ENCODE data around the gene SCN1B.

The SCN1B gene

DNA sequence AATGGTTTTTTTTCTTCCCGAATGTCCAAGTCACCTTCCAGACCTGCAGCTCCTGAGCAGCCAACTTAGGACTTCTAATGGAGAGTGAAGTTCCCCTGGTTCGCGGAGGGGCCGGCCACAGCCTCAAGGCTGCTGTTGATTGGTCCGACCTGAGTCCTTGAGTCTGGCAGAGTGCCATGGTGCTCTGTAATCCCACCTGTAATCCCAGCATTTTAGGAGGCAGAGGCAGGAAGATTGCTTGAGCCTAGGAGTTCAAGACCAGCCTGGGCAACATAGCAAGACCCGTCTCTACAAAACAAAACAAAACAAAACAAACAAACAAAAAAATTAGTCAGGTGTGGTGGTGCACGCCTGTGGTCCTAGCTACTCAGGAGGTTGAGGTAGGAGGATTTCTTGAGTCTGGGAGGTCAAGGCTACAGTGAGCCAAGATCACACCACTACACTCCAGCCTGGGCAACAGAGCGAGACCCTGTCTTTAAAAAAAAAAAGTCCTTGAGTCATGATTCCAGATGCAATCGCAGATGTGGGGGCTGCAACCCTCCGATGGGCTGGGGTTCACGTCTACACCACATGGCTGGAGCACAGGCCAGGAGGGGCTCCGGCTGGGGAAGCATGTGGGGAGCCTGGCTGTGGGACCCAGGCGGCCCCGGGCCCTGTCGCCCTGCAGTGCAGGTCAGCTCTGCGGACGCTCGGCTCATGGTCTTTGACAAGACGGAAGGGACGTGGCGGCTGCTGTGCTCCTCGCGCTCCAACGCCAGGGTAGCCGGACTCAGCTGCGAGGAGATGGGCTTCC, 28.9 kb downstream of the SCN1B start:
- DNase-seq = no peak

DNA sequence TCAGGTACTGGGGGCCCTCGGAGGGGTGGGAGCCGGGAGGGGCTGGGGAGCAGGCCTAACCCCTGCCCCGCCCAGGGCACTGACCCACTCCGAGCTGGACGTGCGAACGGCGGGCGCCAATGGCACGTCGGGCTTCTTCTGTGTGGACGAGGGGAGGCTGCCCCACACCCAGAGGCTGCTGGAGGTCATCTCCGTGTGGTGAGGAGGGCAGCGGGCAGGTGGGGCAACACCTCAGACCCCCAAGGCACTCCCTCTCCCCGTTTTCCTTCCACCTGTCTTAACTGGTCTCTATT, 29.5 kb downstream of the SCN1B start:
- DNase-seq = no peak

DNA sequence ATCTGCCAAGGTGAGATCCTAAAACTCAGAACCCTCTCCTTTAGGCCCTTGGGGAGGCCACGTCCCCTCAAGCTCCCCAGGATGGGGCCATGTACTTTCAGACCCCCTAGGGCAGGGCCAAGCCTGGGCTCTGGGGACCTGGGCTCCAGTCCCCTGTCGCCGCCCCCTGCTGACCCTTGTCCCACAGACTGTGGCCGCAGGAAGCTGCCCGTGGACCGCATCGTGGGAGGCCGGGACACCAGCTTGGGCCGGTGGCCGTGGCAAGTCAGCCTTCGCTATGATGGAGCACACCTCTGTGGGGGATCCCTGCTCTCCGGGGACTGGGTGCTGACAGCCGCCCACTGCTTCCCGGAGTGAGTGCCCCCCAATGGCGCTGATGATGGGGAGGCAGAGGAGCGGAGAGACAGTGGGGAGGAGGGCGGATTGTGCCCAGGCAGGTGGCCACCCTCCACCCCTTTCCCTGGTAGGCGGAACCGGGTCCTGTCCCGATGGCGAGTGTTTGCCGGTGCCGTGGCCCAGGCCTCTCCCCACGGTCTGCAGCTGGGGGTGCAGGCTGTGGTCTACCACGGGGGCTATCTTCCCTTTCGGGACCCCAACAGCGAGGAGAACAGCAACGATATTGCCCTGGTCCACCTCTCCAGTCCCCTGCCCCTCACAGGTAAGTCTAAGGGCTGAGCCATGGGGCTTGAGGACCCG, 30.0 kb downstream of the SCN1B start:
- no peak for DNase-seq

DNA sequence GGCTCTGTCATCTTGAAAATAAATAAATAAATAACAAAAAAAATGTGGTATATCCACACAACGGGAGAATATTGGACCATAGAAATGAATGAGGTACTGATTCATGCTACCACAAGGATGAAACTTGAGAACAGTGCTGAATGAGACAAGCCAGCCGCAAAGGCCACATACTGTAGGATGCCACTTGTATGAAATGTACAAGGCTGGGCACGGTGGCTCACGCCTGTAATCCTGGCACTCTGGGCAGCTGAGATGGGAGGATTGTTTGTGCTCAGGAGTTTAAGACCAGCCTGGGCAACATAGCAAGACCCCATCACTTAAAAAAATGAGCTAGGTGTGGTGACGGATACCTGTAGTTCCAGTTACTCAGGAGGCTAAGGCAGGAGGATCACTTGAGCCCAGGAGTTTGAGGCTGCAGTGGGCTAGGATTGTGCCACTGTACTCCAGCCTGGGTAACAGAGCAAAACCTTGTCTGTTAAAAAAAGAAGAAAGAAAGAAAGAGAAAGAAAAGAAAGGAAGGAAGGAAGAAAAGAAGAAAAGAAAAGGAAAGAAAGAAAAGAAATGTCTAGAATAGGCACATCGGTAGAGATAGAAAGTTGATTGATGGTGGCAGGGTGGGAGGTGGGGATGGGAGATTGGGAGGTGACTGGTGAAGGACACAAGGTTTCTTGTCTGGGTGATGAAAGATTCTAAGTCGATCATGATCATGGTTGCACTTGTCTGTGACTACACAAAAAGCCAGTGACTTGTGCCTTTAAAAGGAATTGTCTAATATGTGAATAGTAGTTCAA, 31.5 kb downstream of the SCN1B start:
- DNase-seq = no peak

DNA sequence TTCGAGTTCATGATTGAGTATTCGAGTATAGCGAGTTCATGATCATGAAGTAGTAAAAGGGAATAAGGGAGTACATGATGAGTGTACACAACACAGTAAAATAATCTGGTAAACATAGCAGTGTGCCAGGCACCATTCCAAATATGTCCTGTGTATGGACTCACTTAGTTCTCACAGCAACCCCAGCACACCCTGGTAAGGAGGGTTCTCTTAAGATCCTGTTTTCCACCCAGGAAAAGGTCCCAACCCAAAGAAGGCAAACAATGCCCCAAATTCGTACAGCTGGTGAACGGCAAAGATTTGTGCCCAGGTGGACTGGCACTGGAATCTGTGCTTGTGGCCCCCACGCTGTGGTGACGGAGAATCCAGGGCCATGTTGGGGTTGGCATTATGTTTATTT, 32.7 kb downstream of the SCN1B start:
- DNase-seq = no peak

DNA sequence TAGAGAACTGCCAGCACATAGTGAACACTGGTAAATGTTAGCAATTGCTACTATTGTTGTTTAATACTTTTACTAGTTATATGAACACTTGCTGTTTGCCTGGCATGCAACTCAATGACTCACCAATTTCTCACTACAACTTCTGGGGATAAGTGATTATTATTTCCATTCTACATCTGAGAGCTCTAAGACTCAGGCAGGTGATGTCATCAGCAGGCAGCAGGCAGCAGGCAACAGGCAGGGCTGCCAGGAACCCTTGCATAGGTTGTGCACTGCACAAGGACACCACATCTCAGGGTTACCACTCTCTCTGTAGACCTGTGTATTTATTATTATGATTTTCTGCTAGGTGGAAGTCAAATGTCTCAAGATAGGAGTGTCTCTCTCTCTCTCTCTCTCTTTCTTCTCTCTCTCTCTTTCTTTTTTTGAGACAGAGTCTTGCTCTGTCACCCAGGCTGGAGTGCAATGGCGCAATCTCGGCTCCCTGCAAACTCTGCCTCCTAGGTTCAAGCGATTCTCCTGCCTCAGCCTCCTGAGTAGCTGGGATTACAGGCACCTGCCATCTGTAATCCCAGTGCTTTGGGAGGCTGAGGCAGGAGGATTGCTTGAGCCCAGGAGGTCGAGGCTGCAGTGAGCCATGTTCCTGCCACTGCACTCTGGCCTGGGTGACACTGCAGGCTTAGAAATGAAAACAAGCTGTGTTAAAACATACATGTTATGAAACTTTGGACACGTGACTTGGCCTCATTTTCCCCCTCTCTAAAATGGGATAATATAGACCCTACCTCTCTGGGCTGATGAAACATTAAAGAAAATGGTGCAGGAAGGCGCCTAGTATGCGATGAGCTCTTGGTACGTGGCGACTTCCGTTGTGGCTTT, 33.9 kb downstream of the SCN1B start:
- no peak for DNase-seq

DNA sequence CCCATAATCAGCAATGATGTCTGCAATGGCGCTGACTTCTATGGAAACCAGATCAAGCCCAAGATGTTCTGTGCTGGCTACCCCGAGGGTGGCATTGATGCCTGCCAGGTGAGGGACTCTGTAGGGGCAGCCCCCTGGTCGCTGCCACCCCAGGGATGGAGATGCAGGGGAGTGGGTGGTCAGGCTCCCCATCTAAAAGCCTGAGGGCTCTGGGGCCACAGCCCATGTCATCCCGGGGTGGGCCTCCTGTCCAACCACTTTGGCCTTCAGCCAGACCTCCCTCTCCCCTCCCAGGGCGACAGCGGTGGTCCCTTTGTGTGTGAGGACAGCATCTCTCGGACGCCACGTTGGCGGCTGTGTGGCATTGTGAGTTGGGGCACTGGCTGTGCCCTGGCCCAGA, 35.3 kb downstream of the SCN1B start:
- DNase-seq = no peak

DNA sequence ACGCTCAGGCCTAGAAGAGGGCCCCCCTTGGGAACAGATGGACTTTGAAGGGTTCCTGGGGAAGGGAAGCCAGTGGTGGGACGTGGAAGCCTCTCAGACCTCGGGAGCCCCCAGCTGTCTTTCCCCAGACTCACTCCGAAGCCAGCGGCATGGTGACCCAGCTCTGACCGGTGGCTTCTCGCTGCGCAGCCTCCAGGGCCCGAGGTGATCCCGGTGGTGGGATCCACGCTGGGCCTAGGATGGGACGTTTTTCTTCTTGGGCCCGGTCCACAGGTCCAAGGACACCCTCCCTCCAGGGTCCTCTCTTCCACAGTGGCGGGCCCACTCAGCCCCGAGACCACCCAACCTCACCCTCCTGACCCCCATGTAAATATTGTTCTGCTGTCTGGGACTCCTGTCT, 35.9 kb downstream of the SCN1B start:
- DNase-seq = no peak

DNA sequence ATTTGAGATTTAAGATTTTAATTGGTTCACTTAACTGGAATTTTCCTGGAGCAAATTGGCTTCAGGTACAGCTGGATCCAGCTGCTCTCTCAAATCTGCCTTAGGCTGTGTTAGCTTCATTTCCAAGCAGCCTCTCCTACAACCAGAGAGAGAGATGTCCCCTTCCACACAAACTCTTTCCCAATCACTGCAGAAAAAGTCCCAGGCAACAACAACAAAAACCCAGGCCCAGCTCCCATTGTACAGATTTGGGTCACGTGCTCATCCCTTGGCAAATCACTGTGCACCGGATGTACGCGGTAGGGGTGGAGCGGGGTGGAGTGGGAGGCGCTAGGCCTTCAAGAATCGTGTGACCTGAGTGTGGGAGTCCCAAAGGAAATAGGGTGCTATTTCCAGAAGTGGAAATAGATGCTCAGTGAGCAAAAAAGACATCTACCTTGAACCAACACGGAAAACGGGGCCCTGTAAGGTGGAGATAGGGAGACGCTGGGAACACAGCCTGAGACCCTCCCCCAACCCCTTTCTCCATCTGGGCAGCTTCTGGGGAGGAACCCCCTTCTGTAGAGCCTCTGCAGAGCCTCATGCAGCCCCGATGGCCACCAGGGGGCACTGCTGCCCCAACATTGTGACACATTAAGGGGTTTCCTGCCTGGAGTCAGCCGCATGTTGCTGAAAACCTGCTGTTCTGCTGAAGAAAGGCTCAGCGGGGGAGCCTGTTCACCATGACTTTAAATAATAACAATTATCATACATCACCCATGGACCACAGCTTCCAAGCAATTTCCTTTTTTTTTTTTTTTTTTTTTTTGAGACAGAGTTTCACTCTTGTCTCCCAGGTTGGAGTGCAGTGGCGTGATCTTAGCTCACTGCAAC, 36.7 kb downstream of the SCN1B start:
- DNase-seq = peak; percentile 86

DNA sequence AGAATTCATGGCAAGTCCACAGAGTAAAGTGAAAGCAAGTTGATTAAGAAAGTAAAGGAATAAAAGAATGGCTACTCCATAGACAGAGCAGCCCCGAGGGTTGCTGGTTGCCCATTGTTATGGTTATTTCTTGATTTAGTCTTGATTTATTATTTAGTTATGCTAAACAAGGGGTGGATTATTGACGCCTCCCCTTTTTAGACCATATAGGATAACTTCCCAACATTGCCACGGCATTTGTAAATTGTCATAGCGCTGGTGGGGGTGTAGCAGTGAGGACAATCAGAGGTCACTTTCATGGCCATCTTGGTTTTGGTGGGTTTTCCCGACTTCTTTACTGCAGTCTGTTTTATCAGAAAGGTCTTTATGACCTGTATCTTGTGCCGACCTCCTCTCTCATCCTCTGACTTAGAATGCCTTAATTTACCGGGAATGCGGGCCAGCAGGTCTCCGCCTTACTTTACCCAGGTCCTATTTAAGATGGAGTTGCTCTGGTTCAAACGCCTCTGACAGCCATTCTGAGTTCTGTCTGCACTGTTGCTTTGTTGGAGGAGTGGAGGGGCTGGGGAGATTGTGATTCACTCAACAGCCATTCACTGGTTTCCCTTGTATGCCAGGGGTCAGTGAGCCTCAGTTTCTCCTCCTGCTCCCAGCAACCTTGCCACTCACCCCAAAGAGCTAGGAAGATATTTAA, 38.8 kb downstream of the SCN1B start:
- no peak for DNase-seq

DNA sequence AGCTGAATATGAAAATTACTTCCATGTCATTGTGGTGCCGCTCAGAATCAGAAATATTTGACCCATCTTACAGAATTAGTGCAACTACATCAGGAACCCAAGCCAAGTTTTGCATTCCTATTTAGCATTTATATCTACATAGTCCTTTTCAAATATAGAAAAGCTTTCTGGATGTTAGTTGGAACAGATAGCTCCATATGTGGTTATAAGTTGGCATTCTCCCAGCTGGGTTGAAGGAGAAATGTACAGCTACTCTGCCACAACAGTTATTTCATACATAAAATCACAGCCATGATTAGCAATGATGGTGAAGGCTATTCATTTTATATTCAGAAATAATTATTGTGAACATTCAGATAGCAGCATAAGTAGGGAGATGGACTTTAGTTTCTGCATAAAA, 39.4 kb downstream of the SCN1B start:
- no peak for DNase-seq

DNA sequence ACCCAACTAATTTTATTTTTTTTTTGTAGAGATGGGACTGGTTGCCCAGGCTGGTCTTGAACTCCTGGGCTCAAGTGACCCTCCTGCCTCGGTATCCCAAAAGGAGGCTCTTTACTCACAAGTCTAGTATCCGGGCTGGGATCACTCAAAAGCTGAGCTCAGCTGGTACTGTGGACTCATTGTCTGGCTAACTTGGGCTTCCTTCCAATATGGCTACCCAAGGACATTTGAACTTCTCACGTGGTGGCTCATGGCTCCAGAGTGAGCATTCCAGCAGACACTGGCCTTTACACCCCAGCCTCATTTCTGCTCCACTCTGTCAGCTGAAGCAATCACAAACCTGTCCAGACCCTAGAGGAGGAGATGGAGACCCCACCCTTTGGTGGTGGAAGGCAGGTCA, 40.2 kb downstream of the SCN1B start:
- DNase-seq = no peak

DNA sequence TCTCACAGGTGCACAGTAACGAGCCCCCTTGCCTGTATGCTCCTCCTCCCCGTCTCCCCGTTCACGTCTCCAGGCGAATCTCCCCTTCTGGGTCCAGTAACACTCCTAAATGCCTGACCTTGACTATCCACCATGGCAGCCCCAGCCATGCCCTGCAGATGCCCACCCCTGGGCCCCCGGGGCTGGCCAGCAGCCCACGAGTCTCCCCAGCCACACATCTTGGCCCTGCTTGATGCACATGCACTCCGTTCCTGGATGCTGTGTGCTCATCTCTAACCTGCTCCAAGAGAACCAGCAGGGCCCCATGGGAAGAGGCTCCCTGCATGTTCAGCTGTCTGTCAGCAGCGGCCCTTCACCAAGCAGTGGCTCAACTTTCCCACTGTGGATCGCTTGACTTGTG, 43.2 kb downstream of the SCN1B start:
- DNase-seq = no peak

DNA sequence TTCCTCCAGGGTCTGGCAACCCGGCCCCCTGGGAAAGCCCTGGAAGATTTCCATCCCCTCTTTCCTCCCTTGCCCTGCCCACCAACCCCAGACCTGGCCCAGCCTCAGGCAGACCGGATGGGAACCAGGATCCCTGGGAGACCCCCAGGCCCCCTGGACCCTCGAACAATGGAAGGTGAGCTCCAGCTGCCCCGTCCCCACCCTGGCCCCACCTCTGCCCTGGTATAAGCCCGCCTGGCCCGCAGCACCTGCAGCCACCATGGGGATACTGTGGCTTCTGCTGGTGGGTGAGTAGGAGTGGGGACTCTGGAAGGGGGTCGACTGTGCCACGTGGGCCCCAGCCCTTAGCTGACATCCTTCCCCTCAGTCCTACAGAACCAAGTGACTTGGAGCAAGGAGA, 43.7 kb downstream of the SCN1B start:
- no peak for DNase-seq

DNA sequence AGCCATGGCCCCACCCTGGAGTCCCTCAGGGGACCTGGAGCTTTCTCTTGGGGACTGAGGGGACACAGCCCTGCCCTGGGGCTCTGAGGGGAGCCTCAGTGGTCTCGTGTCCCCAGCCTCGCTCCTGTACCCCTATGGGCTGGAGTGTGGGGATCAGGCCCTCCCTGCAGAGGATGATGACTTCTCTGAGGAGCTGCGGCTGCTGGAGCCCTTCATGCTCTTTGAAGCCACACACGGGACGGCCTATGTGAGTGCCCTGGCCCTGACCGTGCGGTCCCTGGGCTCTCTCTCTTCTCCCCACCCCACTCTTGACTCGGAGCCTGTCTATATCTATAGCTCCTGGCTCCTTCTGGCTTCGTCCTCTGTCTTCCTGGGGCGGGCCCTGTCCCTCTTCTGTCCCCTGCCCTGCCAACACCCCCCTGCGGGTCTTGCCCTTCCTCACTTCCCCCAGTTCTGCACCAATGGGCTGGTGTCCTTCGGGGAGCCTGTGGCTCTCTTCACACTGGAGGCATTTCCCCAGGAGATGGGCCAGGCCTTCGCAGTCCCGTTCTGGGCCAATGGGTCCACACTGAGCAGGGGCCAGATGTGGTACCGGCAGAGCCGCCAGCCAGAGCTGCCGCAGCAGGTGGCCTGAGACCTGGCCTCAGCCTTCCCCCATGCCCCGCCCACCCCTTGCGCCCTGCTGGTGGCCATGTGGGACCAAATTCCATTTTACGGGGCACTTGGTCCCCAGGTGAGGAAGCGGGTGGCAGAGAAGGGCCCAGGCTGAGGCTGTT, 44.3 kb downstream of the SCN1B start:
- DNase-seq = no peak

DNA sequence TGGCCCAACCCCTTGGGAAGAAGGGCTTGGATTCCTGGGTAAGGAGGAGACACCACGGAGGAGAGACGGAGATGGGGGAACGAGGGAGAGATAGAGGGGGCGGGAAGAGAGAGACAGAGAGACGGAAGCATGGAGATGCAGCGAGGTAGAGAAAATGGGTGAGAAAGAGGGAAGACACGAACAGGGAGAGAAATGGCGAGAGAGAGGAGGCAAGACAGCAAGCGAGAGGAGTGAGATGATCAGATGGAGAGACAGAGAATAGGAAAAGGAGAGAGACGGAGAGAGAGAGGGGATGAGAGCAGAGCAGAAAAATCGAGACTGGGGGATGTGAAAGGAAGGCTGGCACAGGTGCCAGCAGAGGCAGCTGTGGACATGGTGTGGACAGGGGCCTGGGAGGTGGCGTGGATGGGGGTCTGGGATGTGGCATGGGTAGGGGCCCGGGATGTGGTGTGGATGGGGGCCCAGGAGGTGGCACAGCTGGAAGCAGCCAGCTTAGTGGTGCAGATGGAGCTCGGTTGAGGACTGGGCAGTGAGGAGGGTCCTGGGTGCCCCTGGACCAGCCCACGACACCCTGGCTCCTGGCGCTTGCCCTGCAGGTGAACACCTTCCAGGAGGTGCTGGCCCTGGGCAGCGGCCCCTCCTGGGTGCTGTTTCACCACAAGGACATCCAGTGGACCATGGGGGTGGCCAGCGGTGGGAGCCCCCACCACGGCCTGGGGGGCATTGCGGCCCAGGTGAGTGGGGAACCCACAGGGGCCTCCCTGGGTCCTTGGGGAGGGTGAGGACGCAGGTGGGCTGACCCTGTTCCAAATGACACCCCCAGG, 45.1 kb downstream of the SCN1B start:
- DNase-seq = no peak

DNA sequence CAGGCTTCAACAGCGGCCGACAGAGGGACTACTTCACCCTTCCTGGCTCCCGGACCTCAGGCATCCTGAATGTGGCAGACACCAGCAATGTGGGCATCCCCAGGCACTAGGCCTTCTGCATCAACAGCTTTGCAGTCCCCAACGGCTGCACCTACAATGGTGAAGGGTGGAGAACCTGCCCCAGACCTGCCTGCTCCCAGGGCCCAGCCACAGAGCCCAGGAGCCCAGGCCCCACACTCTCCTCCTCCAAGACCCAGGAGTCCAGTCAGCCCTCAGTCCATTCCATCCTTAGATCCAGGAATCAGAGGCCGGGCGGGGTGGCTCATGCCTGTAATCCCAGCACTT, 45.7 kb downstream of the SCN1B start:
- no peak for DNase-seq

DNA sequence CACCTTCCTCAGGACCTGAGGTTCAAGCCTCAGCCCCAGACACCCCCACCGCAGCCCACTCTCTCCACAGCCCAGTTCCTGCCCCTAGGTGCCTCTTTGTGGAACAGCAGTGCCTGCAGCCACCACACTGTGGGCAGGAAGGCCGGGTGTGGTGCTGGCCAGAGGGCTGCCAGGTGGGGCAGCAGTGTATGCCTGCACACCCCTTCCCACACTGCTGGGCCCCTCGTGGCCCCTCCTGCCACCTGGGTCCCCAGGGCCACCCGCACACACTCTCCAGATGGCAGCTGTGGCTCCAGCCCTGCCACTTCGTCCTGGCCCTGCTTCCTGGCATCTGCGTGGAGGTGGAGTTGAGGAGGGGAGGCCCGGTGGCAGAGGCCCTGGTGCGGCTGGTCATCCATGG, 46.4 kb downstream of the SCN1B start:
- no peak for DNase-seq

DNA sequence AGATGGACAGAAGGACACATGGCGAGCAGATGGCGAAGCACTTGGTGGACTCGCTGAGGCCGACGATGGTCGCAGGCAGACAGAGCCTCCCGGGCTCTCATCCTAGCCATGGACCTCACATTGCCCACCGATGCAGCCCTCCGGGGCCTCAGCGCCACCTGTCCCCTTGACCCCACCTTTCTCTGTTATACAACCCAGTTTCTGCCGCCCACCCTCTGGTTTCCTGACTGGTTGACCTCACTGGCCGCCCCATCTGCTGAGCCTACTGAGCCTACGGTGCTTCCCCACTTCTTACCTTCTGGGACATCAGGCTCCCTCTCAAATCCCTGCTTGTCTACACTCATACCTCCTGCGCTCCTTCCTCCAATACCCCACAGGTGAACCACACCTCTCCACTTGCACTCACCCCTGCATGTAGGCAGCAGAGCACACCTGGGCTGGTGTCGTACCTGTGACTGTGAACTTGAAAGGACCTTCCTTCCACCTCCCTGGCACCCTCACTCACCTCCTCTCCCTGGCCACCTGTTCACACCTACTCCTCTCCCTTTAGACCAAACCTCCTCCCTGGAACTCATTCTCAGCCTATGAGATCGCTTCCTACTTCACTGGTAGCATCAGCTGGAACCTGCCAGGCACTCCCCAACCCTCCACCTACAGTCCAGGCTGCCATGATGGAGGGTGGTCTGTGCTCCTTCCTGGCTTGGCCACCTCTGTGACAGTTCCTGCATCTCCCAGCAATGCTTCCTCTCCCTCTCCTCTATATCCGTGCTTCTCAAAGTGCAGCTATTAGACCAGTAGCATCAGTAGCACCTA, 47.3 kb downstream of the SCN1B start:
- no peak for DNase-seq

Data from NCI-H345 (cell line).